GM19467 (cell line): Measurements from ENCODE around the gene YRDC.
"Not testable (repeated sequence)": the region's sequence is repeated elsewhere in the genome, so short reads cannot be mapped to it uniquely, and the experiment has no call there.

Experiments
- ATAC-seq: cut with Tn5 transposase; IDR thresholded peaks from one replicate; pipeline ENCODE4 v1.9.1; 2021; ENCODE audit warnings: mild to moderate bottlenecking, moderate library complexity; ENCODE audit not compliant: unreplicated experiment

Gene YRDC

DNA sequence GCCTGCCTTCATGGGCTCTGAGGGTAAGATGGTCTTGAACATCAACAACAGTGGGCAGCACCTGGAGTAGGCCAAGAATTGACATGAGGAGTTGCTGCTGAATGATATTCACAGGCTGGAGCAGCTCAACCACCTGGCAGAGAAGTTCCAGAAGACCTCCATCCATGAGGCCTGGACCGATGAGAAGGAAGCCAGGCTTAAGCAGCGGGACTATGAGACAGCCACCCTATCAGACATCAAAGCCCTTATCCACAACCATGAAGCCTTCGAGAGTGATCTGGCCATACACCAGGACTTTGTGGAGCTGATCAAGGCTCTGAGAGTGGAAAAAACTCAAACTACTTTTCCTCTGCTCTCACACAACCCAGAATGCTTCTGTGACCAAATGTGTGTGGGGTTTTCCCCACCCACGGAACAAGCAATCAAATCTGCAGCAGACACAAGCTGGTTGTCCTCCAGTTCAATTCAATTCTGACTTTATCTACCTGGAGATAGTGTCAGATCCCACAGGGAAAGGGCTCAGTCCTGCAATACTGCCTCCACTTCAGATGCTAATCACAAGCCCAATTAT lies 31.0 kb downstream of the YRDC start:
- ATAC-seq, result no peak

DNA sequence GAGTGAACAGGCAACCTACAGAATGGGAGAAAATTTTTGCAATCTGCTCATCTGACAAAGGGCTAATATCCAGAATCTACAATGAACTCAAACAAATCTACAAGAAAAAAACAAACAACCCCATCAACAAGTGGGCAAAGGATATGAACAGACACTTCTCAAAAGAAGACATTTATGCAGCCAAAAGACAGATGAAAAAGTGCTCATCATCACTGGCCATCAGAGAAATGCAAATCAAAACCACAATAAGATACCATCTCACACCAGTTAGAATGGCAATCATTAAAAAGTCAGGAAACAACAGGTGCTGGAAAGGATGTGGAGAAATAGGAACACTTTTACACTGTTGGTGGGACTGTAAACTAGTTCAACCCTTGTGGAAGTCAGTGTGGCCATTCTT lies 36.6 kb downstream of the YRDC start:
- ATAC-seq, result not testable (repeated sequence)

DNA sequence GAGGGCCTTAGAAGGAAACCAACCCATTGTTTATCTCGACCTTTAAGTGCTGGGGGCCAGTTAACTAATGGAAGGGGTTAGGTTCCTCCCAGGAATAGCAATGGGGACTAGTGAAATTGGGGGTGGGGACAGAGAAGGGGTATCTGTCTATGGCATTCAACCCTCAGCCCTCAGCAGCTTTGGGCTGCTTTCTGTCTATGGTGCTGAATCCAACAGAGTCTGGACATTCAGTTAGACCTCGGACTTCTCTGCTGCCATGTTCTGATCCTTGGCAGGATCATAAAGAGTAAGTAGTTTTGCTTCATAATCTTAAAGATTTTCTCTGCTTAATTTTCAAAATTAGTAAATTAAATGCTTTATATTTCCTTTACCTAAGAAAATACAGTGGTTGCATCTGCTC lies 40.5 kb downstream of the YRDC start:
- ATAC-seq, result no peak

DNA sequence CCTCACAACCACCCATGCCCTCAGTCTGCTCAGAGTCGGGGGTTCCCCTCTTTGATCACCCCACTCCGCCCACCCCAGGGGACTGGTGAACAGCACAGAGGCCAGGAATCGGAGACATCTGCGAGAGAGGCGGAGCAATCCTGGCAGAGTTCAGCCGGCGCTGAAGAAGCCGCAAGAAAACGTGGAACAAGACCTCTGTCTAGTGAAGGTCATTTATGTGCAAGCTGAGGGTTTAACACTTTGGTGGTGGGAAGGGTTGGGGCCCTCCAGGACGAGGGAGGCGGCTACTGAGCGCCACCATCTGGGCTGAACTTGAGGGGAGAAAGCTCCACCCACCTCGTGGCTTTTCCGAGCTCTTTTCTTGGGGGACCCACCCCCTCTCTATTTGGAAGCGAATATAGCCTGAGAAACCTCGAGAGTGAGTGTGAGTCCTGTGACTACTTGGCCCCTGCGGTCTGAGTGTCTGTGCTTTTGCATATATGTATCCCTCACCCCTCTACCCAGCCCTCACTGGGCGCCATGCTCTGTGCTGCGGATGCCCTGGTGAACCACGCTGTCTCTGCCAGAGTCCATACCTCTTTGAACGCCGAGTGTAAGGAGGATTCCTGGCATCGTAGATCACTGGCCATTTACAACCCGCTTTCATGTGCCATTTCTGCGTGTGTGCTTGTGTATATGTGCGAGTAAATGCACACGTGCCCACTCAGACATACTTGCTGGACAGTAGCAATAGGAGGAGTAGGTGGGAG lies 41.9 kb downstream of the YRDC start:
- no peak for ATAC-seq

DNA sequence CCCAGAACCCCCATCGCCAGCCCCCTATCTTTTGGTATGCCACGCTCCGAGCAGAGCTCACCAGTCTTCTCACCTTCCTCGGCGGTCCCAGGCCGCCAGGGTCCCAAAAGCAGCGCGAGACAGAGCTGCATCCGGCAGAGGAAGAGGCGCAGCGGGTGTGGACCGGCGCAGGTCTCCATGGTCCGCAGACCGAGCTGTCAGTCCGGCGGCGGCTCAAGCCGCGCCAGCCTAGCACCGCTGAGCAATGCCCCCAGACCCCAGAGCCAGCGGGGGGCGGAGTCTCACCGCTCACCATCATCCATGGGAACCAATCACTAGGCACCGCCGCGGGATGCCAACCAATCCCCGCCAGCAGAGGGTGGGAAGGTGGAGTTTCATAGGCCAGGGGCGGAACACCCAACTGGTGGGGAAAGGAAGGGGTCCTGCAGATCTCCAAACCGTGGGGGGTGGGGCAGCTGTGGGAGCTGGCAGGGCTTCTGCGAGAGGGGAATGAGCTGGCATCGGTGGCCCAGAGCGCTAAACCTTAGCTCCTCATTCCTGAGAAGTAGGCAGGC lies 43.0 kb downstream of the YRDC start, which contains the start of gene EPHA10:
TSS of gene EPHA10 (minus strand) at position 233 of the 554 bp plus-strand sequence. CDS start at position 179, 54 bp downstream.
- ATAC-seq, result no peak

DNA sequence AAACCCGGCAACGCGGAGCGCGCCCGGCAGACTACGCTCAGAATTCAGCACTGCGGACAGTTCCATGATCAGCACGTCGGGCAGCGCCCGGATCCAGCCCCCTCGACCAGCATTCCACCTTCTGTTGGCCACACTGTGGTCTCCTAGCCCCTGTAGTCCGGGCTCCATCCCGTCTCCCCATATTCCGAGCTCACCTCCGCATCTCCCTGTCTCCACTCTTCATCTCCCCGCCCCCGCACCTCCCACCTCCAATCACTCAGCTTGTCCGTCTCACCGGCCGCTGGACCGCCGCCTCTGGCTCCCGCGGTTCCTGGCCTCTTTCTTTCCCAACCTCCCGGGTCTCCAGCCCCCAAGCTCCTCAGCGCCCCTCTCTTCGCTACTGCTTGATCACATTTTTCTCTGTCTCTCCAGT lies 43.6 kb downstream of the YRDC start:
- ATAC-seq, result no peak

DNA sequence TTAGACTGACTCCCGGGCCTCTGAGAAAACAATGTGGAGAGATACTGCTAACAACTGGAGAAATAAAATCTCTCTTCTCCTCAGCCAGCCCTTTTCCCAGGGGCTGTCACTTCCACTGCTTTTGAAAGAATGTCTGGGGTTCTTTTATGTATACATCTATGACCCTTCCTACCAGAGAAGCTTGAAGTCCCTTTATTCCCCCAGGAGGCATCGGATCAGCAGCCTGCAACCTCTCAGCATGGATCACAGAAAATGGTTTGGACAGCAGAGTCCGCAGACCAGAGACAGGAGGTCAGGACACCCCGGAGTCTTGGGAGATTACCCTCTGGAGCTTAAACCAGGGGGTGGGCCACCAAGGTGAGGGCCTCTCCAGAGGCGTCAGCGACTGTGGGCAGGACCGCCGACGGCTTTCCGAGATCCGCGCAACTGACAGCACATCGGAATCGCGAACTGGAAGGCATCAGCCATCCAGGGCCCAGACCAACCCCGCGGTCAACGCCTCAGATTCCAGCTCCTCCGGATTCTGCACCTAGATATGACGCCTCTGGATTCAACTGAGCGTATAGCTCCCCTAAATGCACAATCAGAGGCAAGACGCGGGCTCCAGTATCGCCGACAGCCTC lies 44.1 kb downstream of the YRDC start:
- no peak for ATAC-seq

DNA sequence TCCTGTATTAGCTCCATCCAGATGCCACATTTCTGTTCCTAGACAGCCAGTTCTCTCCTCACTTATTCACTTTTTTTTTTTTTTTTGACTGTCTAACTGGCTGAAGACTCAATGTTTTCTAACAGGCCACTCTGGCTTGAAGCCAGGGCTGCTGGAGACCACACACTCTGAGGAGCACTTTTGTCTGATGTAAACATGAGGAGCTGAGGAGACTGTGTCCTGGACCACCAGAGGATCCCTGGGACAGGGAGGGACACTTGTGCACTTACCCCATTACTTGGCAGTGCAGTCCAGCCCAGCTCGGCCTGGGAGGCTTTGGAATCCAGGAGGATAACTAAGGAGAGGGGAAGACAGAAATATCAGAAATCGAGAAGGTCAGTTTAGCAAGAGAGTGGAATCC lies 45.5 kb downstream of the YRDC start:
- ATAC-seq, result no peak

DNA sequence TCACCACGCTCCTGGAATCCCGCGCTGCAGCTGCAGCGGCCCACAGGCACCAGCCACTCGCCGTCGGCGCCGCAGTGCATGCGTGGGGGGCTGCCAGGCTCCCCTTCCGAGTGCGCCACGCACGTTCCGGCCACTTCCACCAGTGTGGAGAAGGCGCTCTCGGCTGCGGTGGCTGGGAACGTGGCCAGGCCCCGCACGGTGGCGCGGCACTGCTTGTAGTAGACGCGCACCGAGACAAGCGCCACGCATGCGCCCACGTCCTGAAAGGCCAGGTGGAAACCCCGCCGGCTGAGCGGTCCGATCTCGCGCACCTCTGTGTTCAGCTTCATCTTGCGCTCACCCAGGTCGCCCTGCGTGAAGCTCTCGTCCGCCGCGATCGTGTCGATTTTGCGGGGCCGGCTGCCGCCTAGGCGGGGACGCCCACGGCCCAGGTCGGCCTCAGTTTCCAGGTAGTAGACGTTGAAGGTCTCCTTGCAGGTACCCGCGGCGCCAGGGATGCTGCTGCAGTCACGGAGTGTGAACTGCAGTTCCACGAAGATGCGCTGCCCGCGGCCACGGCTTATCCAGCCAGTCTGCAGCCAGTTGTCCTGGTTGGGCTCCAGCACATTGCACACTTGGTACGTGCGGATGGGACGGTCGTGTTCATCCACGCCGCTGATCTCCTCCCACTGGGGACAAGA lies 46.5 kb downstream of the YRDC start:
- no peak for ATAC-seq

DNA sequence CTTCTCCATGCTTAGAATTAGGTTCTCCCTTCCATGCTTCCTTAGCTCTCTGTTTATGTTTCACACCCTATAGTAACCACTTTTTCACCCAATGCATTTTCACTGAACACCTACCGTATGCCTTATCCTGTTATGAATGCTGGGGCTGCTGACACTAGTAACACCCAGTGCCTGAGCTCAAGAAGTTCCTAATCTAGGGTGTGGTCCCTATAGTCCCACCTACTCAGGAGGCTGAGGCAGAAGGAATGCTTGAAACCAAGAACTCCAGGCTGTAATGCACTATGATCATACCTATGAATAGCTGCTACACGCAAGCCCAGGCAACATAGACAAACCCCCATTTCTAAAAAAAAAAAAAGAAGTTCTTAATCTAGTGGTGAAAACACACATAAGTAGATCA lies 48.6 kb downstream of the YRDC start:
- ATAC-seq, result no peak

DNA sequence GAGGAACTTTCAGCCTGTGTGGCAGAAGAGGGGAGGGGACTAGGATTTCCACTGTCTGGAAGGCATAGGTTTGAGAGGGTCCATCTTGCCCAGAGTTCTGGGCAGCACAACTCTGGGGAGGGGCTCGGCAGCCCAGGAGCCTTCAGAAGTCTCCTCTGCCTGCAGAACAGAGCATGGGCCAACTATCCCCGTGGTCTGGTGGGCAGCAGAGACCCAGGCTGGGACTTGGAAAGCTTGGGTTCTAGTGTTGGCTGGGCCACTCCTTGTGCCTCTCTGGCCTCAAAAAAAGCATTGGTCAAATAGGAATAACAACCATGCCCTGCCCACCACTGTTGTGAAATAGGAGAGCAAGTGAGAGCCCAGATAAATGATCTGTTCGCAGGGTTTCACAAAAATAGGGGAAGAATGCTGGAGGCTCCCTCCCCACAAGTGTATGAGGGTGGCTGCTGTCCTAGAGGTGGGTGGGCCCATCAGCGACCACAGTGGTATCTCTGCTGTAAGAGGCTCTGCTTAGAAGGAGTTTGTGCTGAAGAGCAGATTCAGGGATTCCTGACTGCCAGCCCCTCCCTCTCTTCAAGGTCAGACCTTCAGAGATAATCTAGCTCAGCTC lies 52.0 kb downstream of the YRDC start:
- ATAC-seq, result no peak

DNA sequence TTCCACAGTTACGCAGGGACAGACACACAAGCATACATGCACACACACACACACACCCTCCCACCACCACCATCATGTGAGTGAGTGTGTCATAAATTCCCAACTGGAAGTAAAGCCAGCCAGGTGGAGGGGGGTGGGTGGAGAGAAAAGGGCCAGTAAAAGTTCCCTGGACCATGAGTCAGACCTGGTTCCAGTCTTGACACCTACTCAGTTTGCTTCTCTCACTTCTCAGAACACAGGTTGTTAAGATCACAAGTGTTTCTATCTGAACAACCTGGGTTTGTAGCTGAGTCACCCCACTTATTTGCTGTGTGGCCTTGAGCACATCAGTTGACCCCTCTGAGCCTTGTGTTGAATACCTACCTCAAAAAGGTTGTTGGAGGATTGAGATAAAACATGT lies 52.7 kb downstream of the YRDC start:
- no peak for ATAC-seq

DNA sequence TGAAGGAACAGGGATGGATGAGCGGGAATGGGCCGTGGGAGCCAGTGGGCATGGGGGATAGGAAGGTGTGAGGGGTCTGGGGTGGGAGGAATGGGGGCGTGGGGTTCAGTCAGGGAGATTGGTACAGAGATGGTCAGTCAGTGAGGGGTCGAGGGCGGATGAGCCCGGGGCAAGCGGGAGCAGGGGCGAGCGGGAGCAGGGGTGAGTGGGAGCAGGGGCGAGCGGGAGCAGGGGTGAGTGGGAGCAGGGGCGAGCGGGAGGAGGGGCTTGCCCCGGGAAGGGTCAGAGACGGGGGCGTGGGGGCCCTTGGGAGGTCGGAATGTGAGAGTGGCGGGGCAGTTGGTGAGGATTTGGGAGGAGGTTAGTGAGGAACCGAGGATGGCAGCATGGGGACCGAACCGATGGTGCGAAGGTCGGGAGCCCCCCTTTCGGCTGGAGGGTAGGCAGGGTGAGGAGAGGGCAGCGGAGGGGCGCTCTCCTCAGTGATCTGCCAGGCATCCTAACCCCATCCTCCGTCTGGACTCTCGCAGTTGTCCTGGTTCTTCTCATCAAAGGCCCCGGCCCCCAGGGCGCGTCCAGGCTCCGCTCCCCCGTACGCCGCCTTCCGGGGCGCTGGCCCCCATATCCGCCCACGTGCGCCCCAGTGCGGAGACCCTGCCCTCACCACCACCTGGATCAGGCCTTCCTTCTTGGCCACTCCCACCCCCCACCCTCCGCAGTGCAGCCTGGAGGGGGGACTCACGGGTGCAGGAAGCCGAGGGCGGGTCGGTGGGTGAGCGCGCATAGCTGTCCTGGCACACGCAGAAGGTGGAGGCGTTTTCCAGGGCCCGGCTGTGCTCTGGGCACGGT lies 54.3 kb downstream of the YRDC start:
- no peak for ATAC-seq
